ENCODE results near the gene PCAT7. TPM values are rescaled to one million over a fixed set of nuclear protein-coding genes. Genes with fewer than 3 reads are reported as not detected.

Gene PCAT7
- total and polyA plus RNA-seq, 10 of the 15 experiments (the other 5 are each of a cell fraction or from before 2014, with no cell fraction given): 0.04 TPM; not detected in 9

- SMC1A ChIA-PET (ENCODE audit: uncharacterized antibody, unreplicated experiment): no interaction called here
- Histone ChIP-seq H3K4me3 (no peak overlapping the region), H3K4me2 (ENCODE audit: control insufficient read depth, insufficient read depth) (no peak overlapping the region), H4K20me1 (ENCODE audit: control insufficient read depth, insufficient read depth) (no peaks in the 10 kb centered on the region), H3K9me3 (replicated peaks; ENCODE audit: control insufficient read depth, insufficient read depth, low read length) (no peaks in the 10 kb centered on the region), H2AFZ (ENCODE audit: control insufficient read depth, low read depth, low read length) (no peak overlapping the region), H3K9ac (ENCODE audit: control insufficient read depth, insufficient read depth, low read length) (no peak overlapping the region), H3K4me1 (ENCODE audit: control insufficient read depth, insufficient read depth, low read length) (no peaks in the 10 kb centered on the region), H3K36me3 (ENCODE audit: control insufficient read depth in 2 of 2, insufficient read depth in 2 of 2, low read length in 1 of 2) (no peaks in the 10 kb centered on the region), H3K27me3 (replicated peaks in 1 of 2; ENCODE audit: control insufficient read depth in 2 of 2, insufficient read depth in 2 of 2, low read length in 1 of 2) (no peaks in the 10 kb centered on the region), H3K79me2 (ENCODE audit: control insufficient read depth, insufficient read depth, low read length) (no peaks in the 10 kb centered on the region), H3K27ac (ENCODE audit: control insufficient read depth, insufficient read depth) (no peak overlapping the region)
- in situ Hi-C loops (cut with MboI): no loop called here
- DNase-seq (ENCODE audit: low read depth, low spot score) (no peak), FAIRE-seq (no peak), ATAC-seq (no peak)
- intact Hi-C loops (cut with micrococcal nuclease; ENCODE audit: unreplicated experiment): no loop called here
- no TSS peak for BruUV-seq (replicated peaks)
- RAD21 ChIA-PET (ENCODE audit: unreplicated experiment): interaction anchor here (2.0 kb wide), 1 partner anchor 44 kb away, joined by 6 read pairs; the partner anchor contains the start of gene PCAT7
- no peak for TF ChIP-seq ZNF622 (IDR thresholded peaks at IDR 0.05)
- TF ChIP-seq MYB (IDR thresholded peaks at IDR 0.05; ENCODE audit: borderline replicate concordance, low read depth, low read length): no peak
- TF ChIP-seq NBN (IDR thresholded peaks at IDR 0.05): no peak
- TF ChIP-seq GATAD2B (conservative IDR thresholded peaks at IDR 0.05; ENCODE audit: low read depth): no peak
- TF ChIP-seq DPF2 (IDR thresholded peaks at IDR 0.05): no peak
- TF ChIP-seq, protein P1, sequence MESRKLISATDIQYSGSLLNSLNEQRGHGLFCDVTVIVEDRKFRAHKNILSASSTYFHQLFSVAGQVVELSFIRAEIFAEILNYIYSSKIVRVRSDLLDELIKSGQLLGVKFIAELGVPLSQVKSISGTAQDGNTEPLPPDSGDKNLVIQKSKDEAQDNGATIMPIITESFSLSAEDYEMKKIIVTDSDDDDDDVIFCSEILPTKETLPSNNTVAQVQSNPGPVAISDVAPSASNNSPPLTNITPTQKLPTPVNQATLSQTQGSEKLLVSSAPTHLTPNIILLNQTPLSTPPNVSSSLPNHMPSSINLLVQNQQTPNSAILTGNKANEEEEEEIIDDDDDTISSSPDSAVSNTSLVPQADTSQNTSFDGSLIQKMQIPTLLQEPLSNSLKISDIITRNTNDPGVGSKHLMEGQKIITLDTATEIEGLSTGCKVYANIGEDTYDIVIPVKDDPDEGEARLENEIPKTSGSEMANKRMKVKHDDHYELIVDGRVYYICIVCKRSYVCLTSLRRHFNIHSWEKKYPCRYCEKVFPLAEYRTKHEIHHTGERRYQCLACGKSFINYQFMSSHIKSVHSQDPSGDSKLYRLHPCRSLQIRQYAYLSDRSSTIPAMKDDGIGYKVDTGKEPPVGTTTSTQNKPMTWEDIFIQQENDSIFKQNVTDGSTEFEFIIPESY (IDR thresholded peaks at IDR 0.05): no peak
- TF ChIP-seq, protein P2, sequence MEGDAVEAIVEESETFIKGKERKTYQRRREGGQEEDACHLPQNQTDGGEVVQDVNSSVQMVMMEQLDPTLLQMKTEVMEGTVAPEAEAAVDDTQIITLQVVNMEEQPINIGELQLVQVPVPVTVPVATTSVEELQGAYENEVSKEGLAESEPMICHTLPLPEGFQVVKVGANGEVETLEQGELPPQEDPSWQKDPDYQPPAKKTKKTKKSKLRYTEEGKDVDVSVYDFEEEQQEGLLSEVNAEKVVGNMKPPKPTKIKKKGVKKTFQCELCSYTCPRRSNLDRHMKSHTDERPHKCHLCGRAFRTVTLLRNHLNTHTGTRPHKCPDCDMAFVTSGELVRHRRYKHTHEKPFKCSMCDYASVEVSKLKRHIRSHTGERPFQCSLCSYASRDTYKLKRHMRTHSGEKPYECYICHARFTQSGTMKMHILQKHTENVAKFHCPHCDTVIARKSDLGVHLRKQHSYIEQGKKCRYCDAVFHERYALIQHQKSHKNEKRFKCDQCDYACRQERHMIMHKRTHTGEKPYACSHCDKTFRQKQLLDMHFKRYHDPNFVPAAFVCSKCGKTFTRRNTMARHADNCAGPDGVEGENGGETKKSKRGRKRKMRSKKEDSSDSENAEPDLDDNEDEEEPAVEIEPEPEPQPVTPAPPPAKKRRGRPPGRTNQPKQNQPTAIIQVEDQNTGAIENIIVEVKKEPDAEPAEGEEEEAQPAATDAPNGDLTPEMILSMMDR (IDR thresholded peaks at IDR 0.05 in 2 of 3, conservative IDR thresholded peaks at IDR 0.05 in 1 of 3; ENCODE audit: control insufficient read depth in 2 of 3, extremely low read depth in 1 of 3, insufficient read depth in 1 of 3, low read depth in 3 of 3, low read length in 3 of 3): no peak
- no peak for TF ChIP-seq ZBTB11 (CRISPR knock-in tag; IDR thresholded peaks at IDR 0.05)
- TF ChIP-seq POLR2AphosphoS2 (IDR thresholded peaks at IDR 0.05; ENCODE audit: low read depth, low read length): no peak
- no peak for TF ChIP-seq MEF2B (IDR thresholded peaks at IDR 0.05; ENCODE audit: partially characterized antibody, poor library complexity, severe bottlenecking)
- TF ChIP-seq JUND (IDR thresholded peaks at IDR 0.05; ENCODE audit: low read depth, low read length): no peak
- no peak for TF ChIP-seq BRCA1 (IDR thresholded peaks at IDR 0.05; ENCODE audit: low read depth, low read length)
- TF ChIP-seq LARP7 (IDR thresholded peaks at IDR 0.05): no peak
- TF ChIP-seq NFIC (IDR thresholded peaks at IDR 0.05; ENCODE audit: low read depth, low read length): no peak
- no peak for TF ChIP-seq SMC3 (IDR thresholded peaks at IDR 0.05; ENCODE audit: borderline replicate concordance, low read length)
- TF ChIP-seq SIX5 (IDR thresholded peaks at IDR 0.05; ENCODE audit: low read depth, low read length, severe bottlenecking): no peak
- no peak for TF ChIP-seq SMARCA5 (IDR thresholded peaks at IDR 0.05)
- TF ChIP-seq RFX5 (IDR thresholded peaks at IDR 0.05; ENCODE audit: low read depth, low read length): no peak
- TF ChIP-seq SUPT20H (IDR thresholded peaks at IDR 0.05; ENCODE audit: borderline replicate concordance, control insufficient read depth, low read depth, low read length): no peak
- POLR2A ChIA-PET: no interaction called here
- WGBS (ENCODE audit: insufficient coverage, insufficient replicate concordance, low lambda C conversion rate, missing lambda C conversion rate): 53% methylated on average over 7 of the region's 7 CpGs
- CTCF ChIA-PET: interaction anchor here (1.3 kb wide), 1 partner anchor 18 kb away, joined by 3 read pairs; no protein-coding TSS in a partner anchor
Measured at GRCh38 chr9:94599102-94599501, 44.2 kb downstream of the PCAT7 start.

Data from GM12878 (cell line).